ENCODE results near the gene THRSP. TPM values are rescaled to one million over a fixed set of nuclear protein-coding genes. Genes with fewer than 3 reads are reported as not detected.
A peak's percentile ranks its signal among the peaks of the same experiment; 100 is the strongest.
"Not testable (repeated sequence)": the region's sequence is repeated elsewhere in the genome, so short reads cannot be mapped to it uniquely, and the experiment has no call there.

Gene THRSP
- total RNA-seq, 1 donor from 2014 or later, result not detected

DNA sequence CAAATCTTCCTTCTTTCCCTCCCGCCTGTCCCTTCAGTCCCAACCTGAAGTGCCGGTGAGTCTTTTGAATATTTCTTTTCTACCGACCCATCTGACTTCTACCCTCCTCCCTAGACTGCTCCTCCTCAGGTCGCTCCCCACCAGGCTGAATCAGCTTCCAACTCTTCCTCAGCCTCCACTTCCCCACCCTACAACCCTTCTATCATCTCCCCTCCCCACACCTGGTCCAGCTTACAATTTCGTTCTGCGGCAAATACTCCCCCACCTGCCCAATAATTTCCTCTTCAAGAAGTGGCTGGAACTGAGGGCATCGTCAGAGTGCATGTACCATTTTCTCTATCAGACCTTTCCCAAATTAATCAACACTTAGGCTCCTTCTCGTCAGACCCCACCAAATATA, 18.5 kb downstream of the THRSP start:
- H3K4me3 ChIP-seq, result peak overlapping the region; percentile 4
- intact Hi-C loops (cut with DNase I), result no loop called here

GRCh38 chr11:78083021-78083420, 19.4 kb downstream of the THRSP start:
- Histone ChIP-seq H3K27me3 (no peaks in the 10 kb centered on the region), H3K9me3 (no peaks in the 10 kb centered on the region), H3K36me3 (no peaks in the 10 kb centered on the region), H3K27ac (peak overlapping the region; percentile 63), H3K4me1 (peaks cover 8% of the 10 kb centered on the region), H3K4me3 (no peak overlapping the region)
- intact Hi-C loops (cut with DNase I), result no loop called here
- ATAC-seq (no peak), DNase-seq (no peak)
- no peak for TF ChIP-seq CTCF (IDR thresholded peaks at IDR 0.05)

More for the DNA sequence above, 18.5 kb downstream of the THRSP start:
- Histone ChIP-seq H3K27ac (peak overlapping the region; percentile 52), H3K36me3 (no peaks in the 10 kb centered on the region), H3K27me3 (no peaks in the 10 kb centered on the region), H3K4me1 (peaks cover 17% of the 10 kb centered on the region), H3K9me3 (no peaks in the 10 kb centered on the region)
- TF ChIP-seq CTCF (IDR thresholded peaks at IDR 0.05), result no peak
- no peak for ATAC-seq
- no peak for DNase-seq

- H3K36me3 ChIP-seq; H3K27me3 ChIP-seq; ATAC-seq; H3K9me3 ChIP-seq; H3K4me1 ChIP-seq; H3K4me3 ChIP-seq; intact Hi-C loops (cut with DNase I): not testable (repeated sequence)
- peak; percentile 70 for DNase-seq
- H3K27ac ChIP-seq, result peak overlapping the region; percentile 63
Measured at GRCh38 chr11:78084506-78084905, 20.8 kb downstream of the THRSP start.

- intact Hi-C loops (cut with DNase I), result no loop called here
- no peaks in the 10 kb centered on the region for H3K27me3 ChIP-seq
- no peak overlapping the region for H3K27ac ChIP-seq
- no peak for DNase-seq
- TF ChIP-seq CTCF (IDR thresholded peaks at IDR 0.05), result no peak
- H3K4me3 ChIP-seq, result no peak overlapping the region
- ATAC-seq, result no peak
- H3K4me1 ChIP-seq, result no peaks in the 10 kb centered on the region
- no peaks in the 10 kb centered on the region for H3K36me3 ChIP-seq
- no peaks in the 10 kb centered on the region for H3K9me3 ChIP-seq
Measured at GRCh38 chr11:78085972-78086371, 22.3 kb downstream of the THRSP start.

DNA sequence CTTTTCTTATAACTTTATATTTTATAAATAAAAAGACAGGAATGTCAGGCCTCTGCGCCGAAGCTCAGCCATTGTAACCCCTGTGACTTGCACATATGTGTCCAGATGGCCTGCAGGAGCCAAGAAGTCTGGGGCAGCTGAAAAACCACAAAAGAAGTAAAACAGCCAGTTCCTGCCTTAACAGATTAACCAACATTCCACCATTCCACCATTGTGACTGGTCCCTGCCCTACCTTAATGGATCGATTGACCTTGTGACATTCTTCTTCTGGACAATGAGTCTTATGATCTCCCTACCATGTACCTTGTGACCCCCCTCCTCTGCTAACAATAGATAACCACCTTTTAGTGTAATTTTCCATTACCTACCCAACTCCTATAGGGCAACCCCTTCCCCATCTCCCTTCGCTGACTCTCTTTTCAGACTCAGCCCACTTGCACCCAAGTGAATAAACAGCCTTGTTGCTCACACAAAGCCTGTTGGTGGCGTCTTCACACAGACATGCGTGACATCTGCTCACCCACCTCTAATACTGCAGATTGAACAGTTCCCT, 22.9 kb downstream of the THRSP start:
- H3K4me1 ChIP-seq; H3K27me3 ChIP-seq; intact Hi-C loops (cut with DNase I); H3K4me3 ChIP-seq; ATAC-seq; H3K27ac ChIP-seq; H3K9me3 ChIP-seq; DNase-seq; H3K36me3 ChIP-seq: not testable (repeated sequence)

- DNase-seq (no peak), ATAC-seq (no peak)
- Histone ChIP-seq H3K4me1 (no peaks in the 10 kb centered on the region), H3K36me3 (peaks cover 3% of the 10 kb centered on the region), H3K27ac (no peak overlapping the region), H3K4me3 (no peak overlapping the region), H3K9me3 (no peaks in the 10 kb centered on the region), H3K27me3 (no peaks in the 10 kb centered on the region)
- no peak for TF ChIP-seq CTCF (IDR thresholded peaks at IDR 0.05)
- intact Hi-C loops (cut with DNase I), result no loop called here
Measured at GRCh38 chr11:78094250-78094649, 30.6 kb downstream of the THRSP start.

Measured in upper lobe of right lung (tissue), 1 donor.